ENCODE measurements around the gene VAV3.

DNA sequence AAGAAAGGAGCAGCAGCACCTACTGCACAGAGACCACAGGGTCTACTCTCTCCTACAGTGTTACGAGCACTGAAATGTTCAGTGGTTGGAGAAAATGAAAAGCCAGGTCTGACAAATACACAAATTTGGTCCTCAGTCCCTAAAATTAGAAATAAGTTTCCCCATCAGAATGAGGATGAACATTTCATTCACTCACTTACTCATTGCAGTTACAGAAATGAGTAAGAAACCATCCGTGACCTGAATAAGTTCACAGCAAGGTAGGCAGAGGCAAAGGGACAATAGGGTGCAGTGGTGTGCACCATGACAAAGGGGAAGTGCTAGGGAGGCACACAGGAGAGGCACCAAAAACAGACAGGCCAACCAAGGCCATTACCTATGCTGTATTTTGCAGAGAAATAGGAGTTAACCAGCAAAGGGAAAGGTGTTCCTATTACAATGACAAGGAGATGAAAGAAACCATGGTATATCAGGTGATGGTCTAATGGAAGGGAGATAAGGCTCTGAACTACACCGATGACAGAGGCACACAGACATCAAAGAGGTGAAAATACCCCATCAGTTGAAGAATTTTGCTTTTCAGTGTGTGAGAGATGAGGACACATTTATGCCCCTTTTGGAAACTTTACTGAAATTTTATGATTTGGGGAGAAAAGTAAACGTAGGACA lies 29.4 kb downstream of the VAV3 start:
- no peak for TF ChIP-seq EZH2phosphoT487 (IDR thresholded peaks at IDR 0.05; ENCODE audit: borderline replicate concordance, low read depth)
- TF ChIP-seq, protein P1, sequence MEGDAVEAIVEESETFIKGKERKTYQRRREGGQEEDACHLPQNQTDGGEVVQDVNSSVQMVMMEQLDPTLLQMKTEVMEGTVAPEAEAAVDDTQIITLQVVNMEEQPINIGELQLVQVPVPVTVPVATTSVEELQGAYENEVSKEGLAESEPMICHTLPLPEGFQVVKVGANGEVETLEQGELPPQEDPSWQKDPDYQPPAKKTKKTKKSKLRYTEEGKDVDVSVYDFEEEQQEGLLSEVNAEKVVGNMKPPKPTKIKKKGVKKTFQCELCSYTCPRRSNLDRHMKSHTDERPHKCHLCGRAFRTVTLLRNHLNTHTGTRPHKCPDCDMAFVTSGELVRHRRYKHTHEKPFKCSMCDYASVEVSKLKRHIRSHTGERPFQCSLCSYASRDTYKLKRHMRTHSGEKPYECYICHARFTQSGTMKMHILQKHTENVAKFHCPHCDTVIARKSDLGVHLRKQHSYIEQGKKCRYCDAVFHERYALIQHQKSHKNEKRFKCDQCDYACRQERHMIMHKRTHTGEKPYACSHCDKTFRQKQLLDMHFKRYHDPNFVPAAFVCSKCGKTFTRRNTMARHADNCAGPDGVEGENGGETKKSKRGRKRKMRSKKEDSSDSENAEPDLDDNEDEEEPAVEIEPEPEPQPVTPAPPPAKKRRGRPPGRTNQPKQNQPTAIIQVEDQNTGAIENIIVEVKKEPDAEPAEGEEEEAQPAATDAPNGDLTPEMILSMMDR (IDR thresholded peaks at IDR 0.05): no peak
